HG02610 (cell line): ENCODE measurements around the gene PRODH2.
"Not testable (repeated sequence)": the region's sequence is repeated elsewhere in the genome, so short reads cannot be mapped to it uniquely, and the experiment has no call there.

Source experiments
- ATAC-seq: cut with Tn5 transposase; IDR thresholded peaks from one replicate; pipeline ENCODE4 v1.9.1; 2021; ENCODE audit warnings: mild to moderate bottlenecking, moderate library complexity; ENCODE audit not compliant: unreplicated experiment

Gene PRODH2

DNA sequence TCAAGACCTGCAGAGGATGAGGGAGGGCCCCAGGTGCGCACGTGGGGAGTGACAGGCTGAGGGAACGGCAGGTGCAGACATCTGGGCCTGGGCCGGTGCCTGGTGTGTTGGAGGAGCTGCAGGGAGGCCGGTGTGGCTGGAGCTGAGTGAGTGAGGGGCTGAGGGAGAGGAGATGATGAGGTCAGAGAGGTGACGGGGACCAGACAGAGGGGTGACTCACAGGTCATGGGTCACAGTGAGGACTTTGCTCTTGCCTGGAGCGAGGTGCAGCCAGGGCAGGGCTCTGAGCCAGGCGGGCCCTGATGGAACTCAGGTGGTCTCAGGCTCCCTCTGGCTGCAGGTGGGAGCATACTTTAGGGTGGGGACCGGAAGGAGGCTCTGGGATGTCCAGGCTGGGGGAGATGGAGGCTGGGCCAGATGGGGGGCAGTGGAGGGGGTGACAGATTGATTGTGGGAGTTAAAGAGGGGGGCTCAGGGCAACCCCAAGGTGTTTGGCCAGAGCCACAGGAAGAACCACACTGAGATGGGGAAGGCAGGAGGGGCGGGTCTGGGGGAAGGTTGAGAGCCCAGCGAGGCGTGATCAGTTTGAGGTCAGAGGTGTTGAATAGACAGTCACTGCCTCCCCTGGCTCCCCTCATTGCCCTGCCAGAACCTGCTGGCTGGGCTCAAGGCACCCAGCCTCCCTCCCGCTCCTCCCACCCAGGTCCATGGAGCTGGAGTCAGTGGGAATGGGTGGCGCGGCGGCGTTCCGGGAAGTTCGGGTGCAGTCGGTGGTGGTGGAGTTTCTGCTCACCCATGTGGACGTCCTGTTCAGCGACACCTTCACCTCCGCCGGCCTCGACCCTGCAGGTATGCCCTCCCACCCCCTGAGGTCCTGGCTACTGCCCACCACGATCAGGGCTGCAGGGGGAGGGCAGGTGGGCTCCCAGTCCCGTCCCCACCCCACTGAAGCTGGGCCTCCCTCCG lies 28.9 kb downstream of the PRODH2 start:
- no peak for ATAC-seq

DNA sequence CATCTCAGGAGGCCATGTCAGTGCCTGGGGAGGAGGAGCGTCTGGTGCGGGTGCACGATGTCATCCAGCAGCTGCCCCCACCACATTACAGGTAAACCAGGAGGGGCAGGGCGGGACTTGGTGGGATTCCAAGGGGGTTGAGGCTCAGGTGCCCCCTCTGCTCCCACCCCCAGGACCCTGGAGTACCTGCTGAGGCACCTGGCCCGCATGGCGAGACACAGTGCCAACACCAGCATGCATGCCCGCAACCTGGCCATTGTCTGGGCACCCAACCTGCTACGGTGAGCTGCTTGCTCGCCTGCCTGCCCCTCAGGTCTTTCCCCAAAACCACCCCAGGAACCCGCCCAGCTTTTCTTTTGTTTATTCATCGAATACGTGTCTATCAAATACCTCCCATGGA lies 30.1 kb downstream of the PRODH2 start:
- ATAC-seq = no peak

DNA sequence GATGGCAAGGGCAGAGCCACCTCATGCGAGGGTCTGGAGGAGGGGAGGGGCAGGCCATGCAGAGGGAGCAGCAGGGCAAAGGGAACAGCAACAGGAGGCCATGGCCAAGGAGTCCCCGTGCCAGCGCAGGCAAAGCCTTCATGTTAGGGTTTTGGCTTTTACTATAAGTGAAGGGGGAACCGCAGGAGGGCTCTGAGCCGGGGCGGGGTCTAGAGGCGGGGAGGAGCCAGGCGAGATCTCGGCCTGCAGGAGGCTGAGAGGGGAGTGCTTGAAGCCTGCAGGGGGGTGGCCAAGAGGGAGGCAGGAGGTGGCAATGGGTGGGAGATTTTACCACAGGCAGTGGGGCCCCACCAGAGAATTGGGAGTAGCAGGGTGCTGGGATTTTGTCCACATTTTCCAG lies 31.0 kb downstream of the PRODH2 start:
- ATAC-seq = no peak

DNA sequence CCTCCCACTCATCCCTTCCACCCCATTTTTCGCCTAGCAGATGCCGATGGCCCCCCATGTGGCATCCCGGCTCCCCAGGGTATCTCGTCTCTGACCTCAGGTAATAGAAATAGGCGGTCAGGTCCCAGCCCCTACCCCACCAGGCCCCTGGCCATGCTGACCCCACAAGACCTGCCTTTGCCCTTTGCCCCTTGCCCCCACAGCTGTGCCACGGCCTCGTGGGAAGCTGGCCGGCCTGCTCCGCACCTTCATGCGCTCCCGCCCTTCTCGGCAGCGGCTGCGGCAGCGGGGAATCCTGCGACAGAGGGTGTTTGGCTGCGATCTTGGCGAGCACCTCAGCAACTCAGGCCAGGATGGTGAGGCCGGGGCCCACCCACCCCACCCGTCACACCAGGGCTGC lies 31.9 kb downstream of the PRODH2 start:
- no peak for ATAC-seq

DNA sequence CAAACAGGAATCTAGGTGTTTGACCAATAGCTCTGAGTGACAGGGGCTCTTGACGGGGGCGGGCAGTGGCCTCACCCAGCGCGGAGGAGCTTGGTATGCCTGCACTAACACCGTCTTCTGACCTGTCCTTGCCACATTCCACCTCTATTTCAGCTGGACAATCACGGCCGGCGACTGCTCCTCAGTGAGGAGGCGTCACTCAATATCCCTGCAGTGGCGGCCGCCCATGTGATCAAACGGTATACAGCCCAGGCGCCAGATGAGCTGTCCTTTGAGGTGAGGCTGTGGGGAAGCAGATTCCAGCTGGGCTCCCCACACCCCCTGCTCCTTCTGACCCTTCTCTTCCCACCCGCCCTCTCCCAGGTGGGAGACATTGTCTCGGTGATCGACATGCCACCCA lies 32.6 kb downstream of the PRODH2 start:
- ATAC-seq = no peak

DNA sequence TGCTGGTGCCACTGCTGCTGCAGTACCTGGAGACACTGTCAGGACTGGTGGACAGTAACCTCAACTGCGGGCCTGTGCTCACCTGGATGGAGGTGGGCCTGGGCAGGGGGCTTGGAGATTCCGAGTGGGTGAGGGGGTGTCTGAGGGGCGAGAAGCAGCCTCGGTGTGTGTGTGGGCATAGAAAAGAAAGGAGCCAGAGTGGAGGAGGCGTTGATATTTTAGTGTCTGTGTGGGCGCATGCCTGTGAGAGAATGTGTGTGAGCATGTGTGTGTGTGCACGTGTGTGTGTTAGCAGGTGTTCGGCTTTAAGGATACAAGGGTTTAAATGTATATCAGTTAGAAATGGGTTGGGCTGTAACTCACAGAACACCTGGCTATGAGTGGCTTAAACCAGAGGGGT lies 33.6 kb downstream of the PRODH2 start:
- no peak for ATAC-seq

DNA sequence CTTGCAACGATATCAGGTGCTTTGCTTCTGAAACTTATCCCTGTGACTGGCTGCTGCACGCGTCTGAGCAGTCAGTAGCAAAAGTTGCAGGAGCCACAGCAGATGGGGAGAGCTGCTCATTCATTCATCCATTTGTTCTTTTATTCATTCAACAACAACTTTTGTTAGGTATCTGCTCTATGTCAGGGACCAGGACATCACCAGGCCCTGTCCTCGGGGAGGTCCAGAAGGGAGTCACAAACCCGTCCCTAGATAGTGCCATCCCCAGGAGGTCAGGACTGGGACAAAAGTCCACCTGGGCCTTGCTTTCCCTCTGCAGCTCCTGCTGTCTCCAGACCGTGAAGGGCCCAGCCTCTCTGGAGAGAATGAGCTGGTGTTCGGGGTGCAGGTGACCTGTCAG lies 34.7 kb downstream of the PRODH2 start:
- no peak for ATAC-seq

DNA sequence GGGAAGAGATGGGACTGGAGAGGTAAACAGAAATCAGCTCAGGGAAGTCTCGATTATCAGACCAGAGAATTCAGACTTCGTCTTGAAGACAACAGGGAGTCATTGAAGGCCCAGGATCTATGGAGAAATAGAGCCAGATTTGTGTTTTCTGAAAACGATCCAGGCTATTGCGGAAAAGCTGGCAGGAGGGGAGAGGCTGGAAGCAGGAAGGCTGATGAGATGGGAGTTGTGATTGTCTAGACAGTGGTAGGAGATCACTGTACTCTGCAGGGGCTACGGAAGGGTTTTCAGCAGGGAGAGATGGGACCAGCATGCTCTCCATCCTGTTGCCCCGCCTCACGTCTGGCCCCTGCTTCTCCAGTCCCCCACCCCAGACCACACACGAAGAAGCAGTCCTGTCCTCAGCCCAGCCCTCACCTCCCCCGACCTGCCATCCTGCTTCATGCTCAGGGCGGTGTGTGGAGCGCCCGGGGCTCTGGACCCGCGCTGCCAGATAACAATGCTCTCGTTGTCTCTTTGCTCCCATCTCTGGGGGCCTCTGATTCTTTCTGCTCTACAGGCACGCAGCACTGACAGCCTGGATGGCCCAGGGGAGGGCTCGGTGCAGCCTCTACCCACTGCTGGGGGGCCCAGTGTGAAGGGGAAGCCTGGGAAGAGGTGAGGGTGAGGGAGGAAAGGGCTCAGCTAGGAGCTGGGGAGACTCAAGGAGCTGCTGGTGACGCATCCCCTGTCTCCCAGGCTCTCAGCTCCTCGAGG lies 35.4 kb downstream of the PRODH2 start:
- ATAC-seq = no peak

DNA sequence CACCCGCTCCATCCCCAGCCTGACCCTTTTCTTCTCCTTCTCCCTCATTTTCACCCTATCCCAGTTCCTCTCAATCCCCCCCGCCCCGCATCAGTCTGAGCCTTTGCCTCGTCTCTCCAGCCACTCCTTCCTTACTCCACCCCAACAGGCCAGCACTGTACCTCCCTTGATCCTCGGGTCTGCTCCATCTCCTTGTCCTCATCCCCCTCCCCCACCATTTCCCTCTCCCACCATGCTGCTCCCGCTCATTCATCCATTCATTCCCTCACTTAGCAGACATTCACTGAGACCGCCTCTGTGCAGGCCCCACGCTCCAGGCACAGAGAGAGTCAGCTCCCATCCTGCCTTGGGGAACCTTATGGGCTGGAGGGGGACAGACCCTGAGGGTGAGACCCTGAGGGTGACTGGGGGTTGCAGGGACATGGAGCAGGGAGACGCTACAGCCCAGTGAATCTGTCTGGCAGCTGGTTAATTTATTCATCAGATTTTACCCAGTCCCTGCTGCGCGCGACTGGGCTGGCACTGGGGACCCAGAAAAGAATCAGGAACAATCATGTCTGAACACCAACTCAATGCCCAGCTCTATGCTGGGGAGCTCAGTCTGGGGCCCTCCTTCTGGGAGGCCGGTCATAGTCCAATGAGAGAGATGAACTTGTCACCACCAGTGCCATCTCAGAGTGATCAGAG lies 36.4 kb downstream of the PRODH2 start:
- ATAC-seq = no peak

DNA sequence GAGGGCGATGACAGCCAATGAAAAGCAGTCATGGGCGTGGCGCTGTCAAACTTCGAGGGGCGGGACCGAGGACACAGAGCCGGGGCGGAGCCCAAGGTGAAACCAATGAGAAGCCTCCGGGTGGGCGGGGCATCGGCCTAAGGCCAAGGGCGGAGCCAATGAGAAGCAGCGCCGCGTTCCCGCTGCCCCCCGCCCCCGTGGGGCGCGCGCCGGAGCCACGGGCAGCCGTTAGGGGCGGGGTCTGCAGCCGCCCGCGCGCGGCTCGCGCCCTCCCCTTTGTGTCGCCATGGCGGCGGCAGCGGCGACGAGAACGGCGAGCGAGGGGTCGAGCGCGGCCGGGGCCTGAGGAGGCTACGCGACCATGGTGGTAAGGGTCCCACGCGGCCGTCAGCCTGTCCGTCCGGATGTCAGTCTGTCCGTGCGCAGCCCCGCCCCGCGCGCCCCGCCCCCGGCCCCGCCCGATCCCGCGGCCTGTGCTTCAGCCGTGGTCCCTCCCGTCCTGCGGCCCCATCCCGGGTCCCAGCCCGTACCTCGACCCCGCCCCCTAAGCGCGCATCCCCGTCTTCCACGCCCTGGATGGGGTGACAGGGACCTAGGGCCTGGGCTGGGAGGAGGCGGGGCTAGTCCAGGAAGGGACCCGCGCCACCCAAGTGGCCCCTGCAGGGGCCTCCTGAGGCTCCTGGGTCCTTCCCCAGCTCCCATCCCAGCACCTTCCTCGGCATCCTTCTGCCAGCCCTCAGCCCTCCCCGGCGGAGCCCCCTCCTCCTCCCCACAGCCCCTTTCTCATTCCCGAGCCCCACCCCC lies 37.1 kb downstream of the PRODH2 start, which contains the start of gene ARHGAP33:
Gene ARHGAP33, plus strand, starts transcription at position 267 of the 804 bp plus-strand sequence. Its CDS starts 95 bp downstream, at position 362.
- ATAC-seq = peak; percentile 96

DNA sequence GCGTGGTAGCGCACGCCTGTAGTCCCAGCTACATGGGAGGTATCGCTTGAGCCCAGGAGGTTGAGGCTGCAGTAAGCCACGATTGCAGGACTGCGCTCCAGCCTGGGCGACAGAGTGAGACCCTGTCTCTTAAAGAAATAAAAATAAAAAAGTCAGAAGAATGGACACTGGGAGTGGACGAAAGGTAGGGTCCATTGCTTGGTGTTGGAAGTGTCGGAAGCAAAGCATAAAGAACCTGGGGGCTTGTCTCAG lies 37.7 kb downstream of the PRODH2 start:
- no peak for ATAC-seq

DNA sequence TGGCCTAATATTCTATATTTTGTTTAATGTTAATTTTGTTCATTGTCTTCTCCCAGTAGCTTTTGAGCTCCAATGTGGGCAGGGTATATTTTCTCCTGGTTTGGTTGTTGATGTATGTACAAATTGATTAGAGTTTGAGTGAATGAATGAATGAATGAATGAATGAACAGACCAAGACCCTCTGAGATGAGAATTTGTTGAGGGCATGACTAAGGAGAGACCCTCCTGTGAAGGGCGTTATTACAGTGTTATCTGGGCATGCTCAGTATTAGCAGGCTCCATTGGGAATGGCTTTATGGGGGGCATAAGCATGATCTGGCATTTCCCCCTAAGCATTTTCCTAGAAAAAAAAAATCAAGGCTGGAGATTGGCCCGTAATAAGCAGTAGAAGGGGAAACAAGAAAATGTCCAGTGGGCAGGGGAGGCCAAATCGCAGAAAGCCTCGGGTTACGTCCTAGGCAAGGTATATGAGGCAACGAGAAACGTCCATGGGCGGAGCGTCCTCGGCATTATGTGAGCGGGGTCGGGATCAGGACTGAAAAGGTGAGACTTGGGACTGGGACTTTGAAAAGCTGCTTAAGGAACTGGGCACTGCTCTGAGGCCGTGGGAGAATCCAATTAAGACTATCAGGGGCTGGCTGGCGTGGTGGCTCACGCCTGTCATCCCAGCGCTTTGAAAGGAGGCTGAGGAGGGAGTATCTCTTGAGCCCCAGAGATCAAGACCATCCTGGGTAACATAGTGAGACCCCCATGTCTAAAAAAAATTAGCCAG lies 38.2 kb downstream of the PRODH2 start:
- ATAC-seq = no peak

DNA sequence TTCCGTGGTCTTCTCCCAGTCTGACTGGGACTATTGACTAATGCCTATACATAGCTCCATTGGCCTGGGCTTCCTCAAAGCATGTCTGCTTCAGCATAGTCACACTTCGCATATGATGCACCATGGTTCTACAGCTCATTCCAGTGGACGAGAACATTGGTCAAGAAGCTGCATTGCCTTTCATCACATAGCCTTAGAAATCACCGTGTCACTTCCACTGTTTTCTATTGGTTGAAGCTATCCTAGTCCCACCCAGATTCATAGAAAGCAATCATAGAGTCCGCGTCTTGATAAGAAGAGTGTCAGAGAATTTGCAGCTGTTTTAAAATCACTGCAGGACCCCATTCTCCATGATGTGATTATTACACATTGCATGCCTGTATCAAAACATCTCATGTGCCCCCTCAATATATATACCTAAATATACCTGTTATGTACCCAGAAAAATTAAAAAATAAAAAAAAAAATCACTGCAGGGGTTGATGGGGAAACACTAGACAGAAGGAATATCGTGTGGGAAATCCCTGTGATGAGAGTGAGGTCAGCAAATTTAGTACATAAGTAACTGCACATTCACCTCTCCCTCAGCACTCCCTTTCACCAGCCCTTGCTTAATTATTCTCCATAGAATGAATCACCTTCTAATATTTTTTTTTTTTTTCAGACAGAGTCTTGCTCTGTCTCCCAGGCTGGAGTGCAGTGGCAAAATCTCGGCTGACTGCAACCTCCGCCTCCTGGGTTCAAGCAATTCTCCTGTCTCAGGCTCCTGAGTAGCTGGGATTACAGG lies 39.4 kb downstream of the PRODH2 start:
- no peak for ATAC-seq

DNA sequence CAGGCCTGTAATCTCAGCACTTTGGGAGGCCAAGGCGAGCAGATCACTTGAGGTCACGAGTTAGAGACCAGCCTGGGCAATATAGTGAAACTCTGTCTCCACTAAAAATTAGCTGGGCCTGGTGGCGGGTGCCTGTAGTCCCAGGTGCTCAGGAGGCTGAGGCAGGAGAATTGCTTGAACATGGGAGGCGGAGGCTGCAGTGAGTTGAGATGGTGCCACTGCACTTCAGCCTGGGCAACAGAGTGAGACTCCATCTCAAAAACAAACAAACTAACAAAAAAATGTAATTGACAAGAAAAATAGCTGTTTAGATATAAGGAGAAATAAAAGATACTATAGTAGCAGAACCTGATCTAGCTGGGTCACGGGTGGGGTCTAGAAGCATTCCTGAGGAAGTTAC lies 40.3 kb downstream of the PRODH2 start:
- not testable (repeated sequence) for ATAC-seq

DNA sequence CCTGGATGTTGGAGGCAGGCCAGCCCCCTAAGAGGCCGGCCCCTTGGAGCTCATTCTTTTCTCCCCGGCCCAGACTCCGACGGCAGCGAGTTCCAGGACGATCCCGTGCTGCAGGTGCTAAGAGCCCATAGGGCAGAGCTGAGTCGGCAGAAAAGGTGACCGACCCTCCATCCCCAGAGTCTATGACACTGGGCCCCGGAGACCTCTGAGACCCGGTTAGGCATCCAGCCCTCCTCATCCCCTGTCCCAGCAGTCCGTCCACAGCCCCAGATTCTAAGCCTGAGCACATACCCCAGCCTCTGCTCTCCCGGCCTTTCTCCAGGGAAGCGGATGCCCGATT lies 44.6 kb downstream of the PRODH2 start:
- ATAC-seq = no peak

DNA sequence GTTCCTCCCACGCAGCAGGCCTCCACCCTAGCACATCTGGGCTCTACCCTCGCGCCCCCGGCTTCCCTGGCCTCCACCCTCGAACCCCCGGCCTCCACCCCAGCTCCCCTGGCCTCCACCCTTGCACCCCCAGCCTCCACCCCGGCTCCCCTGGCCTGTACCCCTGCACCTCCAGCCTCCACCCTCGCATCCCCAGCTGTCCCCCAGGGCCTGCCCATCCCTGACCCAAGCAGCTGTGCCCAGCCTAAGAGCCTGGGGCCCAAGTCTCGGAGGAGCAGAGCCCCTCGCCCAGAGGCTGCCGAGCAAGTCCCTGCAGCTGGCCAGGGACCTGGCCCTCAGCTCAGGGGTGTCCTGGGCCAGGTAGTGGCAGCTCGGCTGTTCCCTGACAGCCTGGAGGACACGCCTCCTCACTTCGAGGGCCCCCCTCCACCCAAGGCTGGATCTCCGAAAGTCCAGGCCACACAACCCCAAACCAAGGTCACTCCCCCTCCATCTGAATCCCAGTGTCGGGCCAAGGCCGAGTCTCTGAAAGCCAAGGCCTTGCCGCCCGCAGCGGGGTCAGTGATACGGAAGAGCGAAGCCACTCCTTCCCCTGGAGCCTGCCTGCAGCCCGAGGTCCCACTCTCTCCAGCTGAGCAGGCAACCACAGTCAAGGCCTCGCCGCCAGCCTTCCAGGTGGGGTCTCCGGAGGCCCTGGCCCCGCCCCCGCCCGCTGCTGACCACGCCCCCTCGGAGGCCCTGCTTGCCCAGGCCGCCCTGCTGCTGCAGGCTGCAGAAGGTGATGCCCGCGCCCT lies 45.2 kb downstream of the PRODH2 start:
- ATAC-seq = no peak

DNA sequence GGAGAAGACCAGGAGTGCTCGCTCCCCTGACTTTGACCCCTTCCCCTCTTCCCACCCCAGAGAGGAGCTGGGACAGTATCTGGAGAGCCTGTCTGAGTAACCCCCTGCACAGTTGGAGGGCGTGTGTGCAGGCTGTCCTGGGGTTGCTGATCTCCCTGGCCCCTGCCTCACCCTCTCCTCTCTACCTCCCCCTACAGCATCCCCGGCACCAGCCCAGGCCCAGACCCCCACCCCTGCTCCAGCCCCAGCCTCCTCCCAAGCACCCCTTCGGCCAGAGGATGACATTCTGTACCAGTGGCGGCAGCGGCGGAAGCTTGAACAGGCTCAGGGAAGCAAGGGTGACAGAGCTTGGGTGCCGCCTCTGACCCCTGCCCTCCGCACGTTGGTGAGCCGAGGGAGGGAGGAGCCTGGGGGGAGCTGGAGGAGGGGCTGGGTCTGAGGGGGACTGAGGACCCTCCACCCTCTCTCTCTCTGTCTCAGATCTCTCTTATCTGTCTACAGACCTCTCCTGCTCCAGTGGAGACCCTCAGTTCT lies 46.0 kb downstream of the PRODH2 start:
- ATAC-seq = no peak
